ENCODE results near the gene ST7L. TPM values are rescaled to one million over a fixed set of nuclear protein-coding genes. Genes with fewer than 3 reads are reported as not detected.
A peak's percentile ranks its signal among the peaks of the same experiment; 100 is the strongest.

The ST7L gene
- total RNA-seq, 1 donor: 18.5 TPM

DNA sequence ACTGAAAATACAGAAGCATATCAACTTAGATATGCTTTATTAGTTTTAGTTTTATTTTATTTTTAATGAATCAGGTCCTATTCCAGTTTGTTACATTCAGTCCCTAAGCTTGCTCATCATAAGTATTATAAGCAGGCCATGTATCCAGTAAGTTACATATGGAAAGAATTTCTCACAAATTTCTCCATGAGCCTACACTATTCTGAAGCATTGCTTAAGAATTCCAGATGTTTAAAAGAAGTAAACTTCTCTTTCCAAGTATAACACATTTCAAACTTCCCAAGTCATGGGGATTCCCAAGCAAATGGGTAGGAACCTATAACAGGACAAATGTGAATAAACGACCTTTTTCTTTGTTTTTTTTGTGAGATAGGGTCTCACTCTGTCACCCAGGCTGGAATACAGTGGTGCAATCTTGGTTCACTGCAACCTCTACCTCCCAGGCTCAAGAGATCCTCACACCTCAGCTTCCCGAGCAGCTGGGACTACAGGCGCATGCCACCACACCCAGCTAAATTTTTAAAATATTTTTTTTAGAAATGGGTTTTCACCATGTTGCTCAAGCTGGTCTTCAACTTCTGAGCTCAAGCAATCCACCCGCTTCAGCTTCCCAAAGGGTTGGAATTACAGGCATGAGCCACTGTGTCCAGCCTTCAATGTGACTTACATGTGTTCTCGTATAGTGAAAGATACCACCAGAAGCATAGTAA lies 39.0 kb downstream of the ST7L start:
- TF ChIP-seq CTCF (IDR thresholded peaks at IDR 0.05; ENCODE audit: extremely low read depth, low read depth, low read length): no peak
- no peaks in the 10 kb centered on the region for H3K79me2 ChIP-seq (ENCODE audit: insufficient read depth, low read length)
- H3K4me1 ChIP-seq (ENCODE audit: insufficient read depth, low read length): peaks cover 14% of the 10 kb centered on the region
- H4K20me1 ChIP-seq (ENCODE audit: insufficient read depth, low read length): no peaks in the 10 kb centered on the region
- H3K4me2 ChIP-seq (ENCODE audit: insufficient read depth, low read length): no peak overlapping the region
- H3K9me3 ChIP-seq (ENCODE audit: low read depth, low read length): no peaks in the 10 kb centered on the region
- H3K4me3 ChIP-seq (ENCODE audit: insufficient read depth, low read length): no peak overlapping the region
- no peak overlapping the region for H3K27ac ChIP-seq (ENCODE audit: low read depth, low read length)
- no peak for DNase-seq (ENCODE audit: insufficient read length, low spot score, missing footprints)
- no peaks in the 10 kb centered on the region for H3K27me3 ChIP-seq (ENCODE audit: insufficient read depth, low read length)
- no peak overlapping the region for H2AFZ ChIP-seq (ENCODE audit: low read length)
- peaks cover 20% of the 10 kb centered on the region for H3K36me3 ChIP-seq (ENCODE audit: insufficient read depth, low read length)

DNA sequence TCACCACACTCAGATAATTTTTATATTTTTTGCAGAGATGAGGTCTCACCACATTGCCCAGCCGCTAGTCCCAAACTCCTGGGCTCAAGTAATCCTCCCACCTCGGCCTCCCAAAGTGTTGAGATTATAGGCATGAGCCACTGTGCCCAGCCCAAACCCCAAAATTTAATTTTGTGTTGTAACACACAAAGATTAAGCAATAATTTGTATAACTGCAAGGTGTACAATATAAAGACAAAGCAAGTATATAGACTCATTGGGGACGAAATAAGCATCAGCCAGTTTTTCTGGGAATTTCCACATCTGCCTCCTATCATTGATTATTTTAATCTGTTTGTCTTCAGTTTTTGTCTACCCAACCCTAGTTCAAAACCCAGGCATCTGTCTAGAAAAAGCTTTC lies 42.7 kb downstream of the ST7L start:
- H3K36me3 ChIP-seq (ENCODE audit: insufficient read depth, low read length): peaks cover 30% of the 10 kb centered on the region

DNA sequence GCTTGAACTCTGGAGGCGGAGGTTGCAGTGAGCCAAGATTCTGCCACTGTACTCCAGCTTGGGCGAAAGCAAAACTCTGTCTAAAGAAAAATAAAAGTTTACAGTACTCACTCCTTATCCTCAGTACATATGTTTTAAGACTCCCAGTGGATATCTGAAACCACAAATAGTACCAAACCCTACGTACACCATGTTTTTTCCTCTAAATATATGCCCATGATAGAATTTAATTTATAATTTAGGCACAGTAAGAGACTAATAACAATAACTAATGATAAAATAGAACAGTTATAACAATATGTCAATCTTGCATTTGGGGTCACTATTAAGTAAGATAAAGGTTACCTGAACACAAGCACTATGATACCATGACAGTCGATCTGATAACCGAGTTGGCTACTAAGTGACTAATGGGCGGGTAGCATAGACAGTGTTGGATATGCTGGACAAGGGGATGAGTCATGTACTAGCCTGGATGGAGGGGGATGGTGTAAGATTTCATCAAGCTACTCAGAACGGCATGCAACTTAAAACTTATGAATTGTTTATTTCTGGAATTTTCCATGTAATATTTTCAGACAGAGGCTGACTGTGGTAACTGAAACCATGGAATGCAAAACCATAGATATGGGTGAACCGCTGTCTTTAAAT lies 43.7 kb downstream of the ST7L start:
- no peak for TF ChIP-seq CTCF (IDR thresholded peaks at IDR 0.05; ENCODE audit: extremely low read depth, low read depth, low read length)
- DNase-seq (ENCODE audit: insufficient read length, low spot score, missing footprints): peak; percentile 47
- Histone ChIP-seq H2AFZ (ENCODE audit: low read length) (no peak overlapping the region), H3K79me2 (ENCODE audit: insufficient read depth, low read length) (no peaks in the 10 kb centered on the region), H4K20me1 (ENCODE audit: insufficient read depth, low read length) (no peaks in the 10 kb centered on the region), H3K36me3 (ENCODE audit: insufficient read depth, low read length) (peaks cover 30% of the 10 kb centered on the region), H3K27me3 (ENCODE audit: insufficient read depth, low read length) (no peaks in the 10 kb centered on the region), H3K27ac (ENCODE audit: low read depth, low read length) (peak overlapping the region; percentile 56), H3K4me1 (ENCODE audit: insufficient read depth, low read length) (peaks cover 14% of the 10 kb centered on the region), H3K4me2 (ENCODE audit: insufficient read depth, low read length) (peak overlapping the region; percentile 8), H3K4me3 (ENCODE audit: insufficient read depth, low read length) (no peak overlapping the region), H3K9me3 (ENCODE audit: low read depth, low read length) (no peaks in the 10 kb centered on the region)

More for the DNA sequence above, 42.7 kb downstream of the ST7L start:
- H4K20me1 ChIP-seq (ENCODE audit: insufficient read depth, low read length): no peaks in the 10 kb centered on the region
- H2AFZ ChIP-seq (ENCODE audit: low read length): no peak overlapping the region
- H3K79me2 ChIP-seq (ENCODE audit: insufficient read depth, low read length): no peaks in the 10 kb centered on the region
- H3K27ac ChIP-seq (ENCODE audit: low read depth, low read length): peak overlapping the region; percentile 56
- no peaks in the 10 kb centered on the region for H3K27me3 ChIP-seq (ENCODE audit: insufficient read depth, low read length)
- no peak for TF ChIP-seq CTCF (IDR thresholded peaks at IDR 0.05; ENCODE audit: extremely low read depth, low read depth, low read length)
- no peaks in the 10 kb centered on the region for H3K9me3 ChIP-seq (ENCODE audit: low read depth, low read length)
- H3K4me1 ChIP-seq (ENCODE audit: insufficient read depth, low read length): peaks cover 14% of the 10 kb centered on the region
- H3K4me2 ChIP-seq (ENCODE audit: insufficient read depth, low read length): no peak overlapping the region
- no peak overlapping the region for H3K4me3 ChIP-seq (ENCODE audit: insufficient read depth, low read length)
- DNase-seq (ENCODE audit: insufficient read length, low spot score, missing footprints): no peak

DNA sequence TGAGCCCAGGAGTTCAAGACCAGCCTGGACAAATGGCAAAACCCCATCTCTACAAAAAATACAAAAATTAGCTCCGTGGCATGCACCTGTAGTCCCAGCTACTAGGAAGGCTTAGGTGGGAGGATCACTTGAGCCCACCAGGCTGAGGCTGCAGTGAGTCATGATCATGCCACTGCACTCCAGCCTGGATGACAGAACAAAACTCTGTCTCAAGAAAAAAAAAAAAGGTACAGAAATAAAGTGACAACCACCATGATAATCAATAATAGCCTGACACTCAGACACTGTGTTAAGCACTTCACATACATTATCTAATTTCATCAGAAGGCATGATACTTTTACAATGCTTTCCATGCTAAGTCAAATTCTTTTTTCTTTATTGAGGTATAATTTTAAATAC lies 53.1 kb downstream of the ST7L start:
- Histone ChIP-seq H3K9me3 (ENCODE audit: low read depth, low read length) (no peaks in the 10 kb centered on the region), H3K27me3 (ENCODE audit: insufficient read depth, low read length) (no peaks in the 10 kb centered on the region), H3K4me3 (ENCODE audit: insufficient read depth, low read length) (no peak overlapping the region), H3K4me2 (ENCODE audit: insufficient read depth, low read length) (no peak overlapping the region), H3K27ac (ENCODE audit: low read depth, low read length) (no peak overlapping the region), H3K79me2 (ENCODE audit: insufficient read depth, low read length) (no peaks in the 10 kb centered on the region), H3K4me1 (ENCODE audit: insufficient read depth, low read length) (no peaks in the 10 kb centered on the region), H3K36me3 (ENCODE audit: insufficient read depth, low read length) (peaks cover 14% of the 10 kb centered on the region), H2AFZ (ENCODE audit: low read length) (no peak overlapping the region), H4K20me1 (ENCODE audit: insufficient read depth, low read length) (no peaks in the 10 kb centered on the region)
- DNase-seq (ENCODE audit: insufficient read length, low spot score, missing footprints): no peak
- TF ChIP-seq CTCF (IDR thresholded peaks at IDR 0.05; ENCODE audit: extremely low read depth, low read depth, low read length): no peak

Measured in osteoblast (primary cell).